Left ventricle myocardium inferior (tissue), 1 donor: ENCODE data around the gene PPP1R9B. TPM values are rescaled to one million over a fixed set of nuclear protein-coding genes. Genes with fewer than 3 reads are reported as not detected.

Experiments
- DNase-seq: peaks from one replicate; pipeline ENCODE4 v3.0.0-alpha.2; 2020
- H3K27ac ChIP-seq: fragments of 200-600 bp; replicated peaks from 2 replicates; pipeline ENCODE4 v1.8.0; 2021
- H3K27me3 ChIP-seq: fragments of 200-600 bp; 2 replicates; pipeline ENCODE4 v1.8.0; 2021; ENCODE audit warnings: low read depth
- H3K36me3 ChIP-seq: fragments of 200-600 bp; 2 replicates; pipeline ENCODE4 v1.8.0; 2021
- H3K4me1 ChIP-seq: fragments of 200-600 bp; 2 replicates; pipeline ENCODE4 v1.8.0; 2021
- H3K4me3 ChIP-seq: fragments of 200-600 bp; 2 replicates; pipeline ENCODE4 v1.8.0; 2021; ENCODE audit warnings: mild to moderate bottlenecking, moderate library complexity
- H3K9me3 ChIP-seq: fragments of 200-600 bp; replicated peaks from 2 replicates; pipeline ENCODE4 v1.8.0; 2021
- CTCF ChIP-seq: fragments of 200-600 bp; IDR thresholded peaks from 2 replicates; pipeline ENCODE4 v1.8.0; 2021; ENCODE audit warnings: antibody characterized with exemption, mild to moderate bottlenecking, borderline replicate concordance
- intact Hi-C: fragments of 100-400 bp; cut with micrococcal nuclease; formaldehyde crosslinking; loops from one replicate; pipeline ENCODE4 v1.11.0; 2022
- total RNA-seq: library from RNA; stranded (reverse); fragmentation: NEBNext Ultra II Directional; extraction: Animal tissue kit (Norgen Biotek cat#: 25700); gene quantifications from one replicate; pipeline ENCODE4 v1.2.1, GENCODE V29; 2021
- donor health status: DM: no; HTN: yes; CAD: no; lungs with severe emphysema.

Gene PPP1R9B
- total RNA-seq, 1 donor from 2014 or later = 33.0 TPM

- Histone ChIP-seq H3K4me1 (peaks cover 69% of the 10 kb centered on the region), H3K36me3 (no peaks in the 10 kb centered on the region), H3K27ac (peak overlapping the region; percentile 96), H3K4me3 (peak overlapping the region; percentile 69), H3K9me3 (no peaks in the 10 kb centered on the region), H3K27me3 (no peaks in the 10 kb centered on the region)
- TF ChIP-seq CTCF = no peak
- intact Hi-C loops = loop anchor here (10.0 kb wide), 1 partner anchor 70 kb away; the partner anchor contains the start of gene PDK2
- no peak for DNase-seq
Observed at GRCh38 chr17:50165066-50165465, 14.6 kb upstream of the PPP1R9B start.

GRCh38 chr17:50164697-50164988 is 14.2 kb upstream of the PPP1R9B start:
- DNase-seq = no peak
- no peaks in the 10 kb centered on the region for H3K27me3 ChIP-seq
- TF ChIP-seq CTCF = no peak
- H3K4me1 ChIP-seq = peaks cover 65% of the 10 kb centered on the region
- intact Hi-C loops = loop anchor here (10.0 kb wide), 1 partner anchor 70 kb away; the partner anchor contains the start of gene PDK2
- no peaks in the 10 kb centered on the region for H3K9me3 ChIP-seq
- H3K4me3 ChIP-seq = peak overlapping the region; percentile 69
- peak overlapping the region; percentile 96 for H3K27ac ChIP-seq
- no peaks in the 10 kb centered on the region for H3K36me3 ChIP-seq

- intact Hi-C loops = loop anchor here (10.0 kb wide), 1 partner anchor 69 kb away; the partner anchor contains the start of gene PDK2
- Histone ChIP-seq H3K9me3 (no peaks in the 10 kb centered on the region), H3K27me3 (no peaks in the 10 kb centered on the region), H3K36me3 (no peaks in the 10 kb centered on the region), H3K27ac (peak overlapping the region; percentile 96), H3K4me1 (peaks cover 61% of the 10 kb centered on the region), H3K4me3 (peak overlapping the region; percentile 69)
- TF ChIP-seq CTCF = no peak
- peak; percentile 64 for DNase-seq
Observed at GRCh38 chr17:50163843-50164696, 13.6 kb upstream of the PPP1R9B start.

- Histone ChIP-seq H3K36me3 (no peaks in the 10 kb centered on the region), H3K4me3 (no peak overlapping the region), H3K27me3 (no peaks in the 10 kb centered on the region), H3K27ac (no peak overlapping the region), H3K9me3 (no peaks in the 10 kb centered on the region), H3K4me1 (peaks cover 47% of the 10 kb centered on the region)
- DNase-seq = no peak
- TF ChIP-seq CTCF = no peak
- intact Hi-C loops = loop anchor here (10.0 kb wide), 1 partner anchor 68 kb away; the partner anchor contains the start of gene PDK2
Observed at GRCh38 chr17:50162466-50163254, 12.2 kb upstream of the PPP1R9B start.

GRCh38 chr17:50161911-50162288 is 11.4 kb upstream of the PPP1R9B start:
- no peak for TF ChIP-seq CTCF
- peak overlapping the region; percentile 76 for H3K27ac ChIP-seq
- peaks cover 39% of the 10 kb centered on the region for H3K4me1 ChIP-seq
- intact Hi-C loops = loop anchor here (10.0 kb wide), 1 partner anchor 67 kb away; the partner anchor contains the start of gene PDK2
- no peaks in the 10 kb centered on the region for H3K36me3 ChIP-seq
- no peaks in the 10 kb centered on the region for H3K27me3 ChIP-seq
- no peaks in the 10 kb centered on the region for H3K9me3 ChIP-seq
- DNase-seq = no peak
- H3K4me3 ChIP-seq = peak overlapping the region; percentile 75
